Fibroblast of lung (primary cell): ENCODE results near the gene GIGYF2.

Experiments
- EZH2 ChIP-seq: IDR thresholded peaks from 2 replicates; pipeline ENCODE4 v1.5.1; 2012; ENCODE audit warnings: low read length, control low read depth, mild to moderate bottlenecking; ENCODE audit errors: missing control alignments
- TF ChIP-seq, protein P1 (sequence below), 2 donors: IDR thresholded peaks in 1 of 2; conservative IDR thresholded peaks in 1 of 2; 1 replicate in 1 of 2; 2 replicates in 1 of 2; pipeline ENCODE4 v1.5.1; 2011 to 2012; ENCODE audit warnings: low read length in 2 of 2, control low read depth in 1 of 2, inconsistent platforms in 1 of 2, low read depth in 1 of 2, mild to moderate bottlenecking in 1 of 2

GRCh38 chr2:232901736-232902578 is 204.8 kb downstream of the GIGYF2 start:
- TF ChIP-seq, protein P1, sequence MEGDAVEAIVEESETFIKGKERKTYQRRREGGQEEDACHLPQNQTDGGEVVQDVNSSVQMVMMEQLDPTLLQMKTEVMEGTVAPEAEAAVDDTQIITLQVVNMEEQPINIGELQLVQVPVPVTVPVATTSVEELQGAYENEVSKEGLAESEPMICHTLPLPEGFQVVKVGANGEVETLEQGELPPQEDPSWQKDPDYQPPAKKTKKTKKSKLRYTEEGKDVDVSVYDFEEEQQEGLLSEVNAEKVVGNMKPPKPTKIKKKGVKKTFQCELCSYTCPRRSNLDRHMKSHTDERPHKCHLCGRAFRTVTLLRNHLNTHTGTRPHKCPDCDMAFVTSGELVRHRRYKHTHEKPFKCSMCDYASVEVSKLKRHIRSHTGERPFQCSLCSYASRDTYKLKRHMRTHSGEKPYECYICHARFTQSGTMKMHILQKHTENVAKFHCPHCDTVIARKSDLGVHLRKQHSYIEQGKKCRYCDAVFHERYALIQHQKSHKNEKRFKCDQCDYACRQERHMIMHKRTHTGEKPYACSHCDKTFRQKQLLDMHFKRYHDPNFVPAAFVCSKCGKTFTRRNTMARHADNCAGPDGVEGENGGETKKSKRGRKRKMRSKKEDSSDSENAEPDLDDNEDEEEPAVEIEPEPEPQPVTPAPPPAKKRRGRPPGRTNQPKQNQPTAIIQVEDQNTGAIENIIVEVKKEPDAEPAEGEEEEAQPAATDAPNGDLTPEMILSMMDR (conservative IDR thresholded peaks at IDR 0.05 in 1 of 2, IDR thresholded peaks at IDR 0.05 in 1 of 2; ENCODE audit: low read depth in 1 of 2, low read length in 2 of 2), result no peak
- no peak for TF ChIP-seq EZH2
